NCI-H460 (cell line): ENCODE results near the gene MBD3. TPM values are rescaled to one million over a fixed set of nuclear protein-coding genes. Genes with fewer than 3 reads are reported as not detected.

Experiments used
- DNase-seq: peaks from one replicate; pipeline ENCODE4 v3.0.0-alpha.2; 2016; ENCODE audit warnings: low read depth; ENCODE audit errors: extremely low read depth
- total RNA-seq: library from RNA; depleted of rRNA; stranded (reverse); fragments of >200 nt; shearing (Covaris generic); gene quantifications from 2 replicates; pipeline ENCODE4 v1.2.3, GENCODE V29; 2014

MBD3 gene
- total RNA-seq, 1 experiment from 2014 or later: 70.8 TPM

GRCh38 chr19:1602091-1602707, 9.5 kb upstream of the MBD3 start:
- DNase-seq: no peak

- DNase-seq: no peak
These were observed 9.0 kb upstream of the MBD3 start for GRCh38 chr19:1601613-1602064.

GRCh38 chr19:1599460-1599846, 6.8 kb upstream of the MBD3 start:
- DNase-seq: no peak

GRCh38 chr19:1598777-1599459, 6.3 kb upstream of the MBD3 start:
- DNase-seq: no peak

GRCh38 chr19:1593501-1593772, 772 bp upstream of the MBD3 start:
- no peak for DNase-seq

GRCh38 chr19:1592024-1592754, 476 bp downstream of the MBD3 start:
- DNase-seq: peak; percentile 83

- DNase-seq: no peak
These were observed 1.1 kb downstream of the MBD3 start for GRCh38 chr19:1591421-1592023.

- DNase-seq: no peak
These were observed 1.8 kb downstream of the MBD3 start for GRCh38 chr19:1590641-1591397.

- DNase-seq: no peak
These were observed 4.8 kb downstream of the MBD3 start for GRCh38 chr19:1587872-1588271.

GRCh38 chr19:1585243-1585580, 7.5 kb downstream of the MBD3 start:
- DNase-seq: no peak

- DNase-seq: no peak
These were observed 8.0 kb downstream of the MBD3 start for GRCh38 chr19:1584500-1585242.

GRCh38 chr19:1582201-1582600, 10.5 kb downstream of the MBD3 start:
- no peak for DNase-seq

- no peak for DNase-seq
These were observed 11.7 kb downstream of the MBD3 start for GRCh38 chr19:1580957-1581356.

- no peak for DNase-seq
These were observed 12.3 kb downstream of the MBD3 start for GRCh38 chr19:1580382-1580781.

GRCh38 chr19:1579222-1579621, 13.4 kb downstream of the MBD3 start:
- no peak for DNase-seq

GRCh38 chr19:1577929-1578618, 14.6 kb downstream of the MBD3 start:
- DNase-seq: no peak

GRCh38 chr19:1577090-1577928, 15.4 kb downstream of the MBD3 start:
- no peak for DNase-seq

- DNase-seq: no peak
These were observed 16.2 kb downstream of the MBD3 start for GRCh38 chr19:1576242-1577089.
